Gastroesophageal sphincter (tissue), 3 donors: Measurements from ENCODE around the gene EME2.

Source experiments
- CTCF ChIP-seq, 4 experiments: fragments of 200-600 bp in 2 of 4; fragments of 450-650 bp in 2 of 4; sonication (generic) in 1 of 4; IDR thresholded peaks; one replicate each; pipeline ENCODE4 v1.5.1; 2017 to 2019; ENCODE audit warnings: antibody characterized with exemption in 4 of 4, mild to moderate bottlenecking in 2 of 4, moderate library complexity in 2 of 4
- POLR2A ChIP-seq, 2 donors: fragments of 450-650 bp; IDR thresholded peaks; one replicate each; pipeline ENCODE4 v1.6.1; 2017; ENCODE audit warnings: antibody characterized with exemption in 2 of 2, mild to moderate bottlenecking in 2 of 2, moderate library complexity in 1 of 2

- TF ChIP-seq CTCF (IDR thresholded peaks at IDR 0.05) (no peak), POLR2A (IDR thresholded peaks at IDR 0.05) (no peak)
Measured at GRCh38 chr16:1820096-1820945, 47.7 kb downstream of the EME2 start.
